Fibroblast of villous mesenchyme (primary cell): Measurements from ENCODE around the gene SH3TC1. TPM values are rescaled to one million over a fixed set of nuclear protein-coding genes. Genes with fewer than 3 reads are reported as not detected.

ENCODE experiments used
- DNase-seq: peaks from one replicate; pipeline ENCODE4 v3.0.0-alpha.2; 2010; ENCODE audit warnings: low read depth
- H3K4me3 ChIP-seq: 2 replicates; pipeline ENCODE4 v1.5.1; 2011; ENCODE audit warnings: low read depth, mild to moderate bottlenecking, low read length
- CTCF ChIP-seq: IDR thresholded peaks from 2 replicates; pipeline ENCODE4 v1.5.1; 2012; ENCODE audit warnings: low read depth, mild to moderate bottlenecking, low read length; ENCODE audit not compliant: insufficient read depth
- total RNA-seq: library from RNA; depleted of rRNA; stranded (reverse); fragments of >200 nt; gene quantifications from 2 replicates; pipeline ENCODE4 v1.2.3, GENCODE V29; 2012

Gene SH3TC1
- total RNA-seq, 1 donor, result 3.9 TPM

DNA sequence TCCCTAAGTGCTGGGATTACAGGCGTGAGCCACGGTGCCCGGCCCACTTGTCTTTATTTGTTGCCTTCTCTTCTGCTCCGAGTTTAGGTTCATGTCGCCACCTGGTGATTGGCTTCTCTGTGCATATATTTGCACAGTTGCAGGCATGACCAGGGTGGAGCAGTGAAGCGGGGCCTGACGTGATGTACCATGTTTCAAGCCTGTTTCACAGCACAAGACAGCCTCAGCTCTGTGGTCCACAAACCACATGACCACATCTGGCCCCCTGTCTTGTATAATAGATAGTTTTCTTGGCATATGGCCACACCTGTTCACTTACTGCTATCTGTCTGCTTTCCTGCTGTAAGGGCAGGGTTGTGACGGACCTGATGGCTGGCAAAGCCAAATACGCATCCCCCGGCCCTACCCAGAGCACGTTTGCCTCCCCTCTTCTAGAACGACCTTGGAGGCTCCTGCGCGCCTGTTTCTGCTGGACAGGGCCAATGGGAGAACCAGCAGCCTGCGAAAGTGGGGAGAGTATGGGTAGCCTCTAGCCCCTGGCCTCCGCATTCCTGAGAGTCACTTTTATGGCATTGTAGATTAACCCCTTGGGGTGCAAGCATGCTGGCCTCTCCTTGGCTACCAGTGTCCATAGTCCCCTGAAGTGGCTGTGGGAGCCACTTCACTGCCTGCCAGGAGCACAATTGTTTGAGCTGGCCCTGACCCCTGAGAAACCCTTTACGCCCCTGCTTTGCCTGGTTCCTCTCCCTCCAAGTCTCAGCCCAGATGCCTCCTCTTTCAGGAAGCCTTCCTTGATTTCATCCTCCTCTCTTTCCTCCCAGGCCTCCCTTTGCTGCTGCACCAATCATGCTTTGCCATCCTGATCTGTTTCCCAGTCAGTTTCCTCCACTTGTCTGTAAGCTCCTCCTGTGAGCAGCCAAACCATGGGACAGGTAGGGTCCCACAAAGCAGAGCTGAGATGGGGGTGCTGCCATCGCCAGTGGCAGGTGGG is 6.0 kb upstream of the SH3TC1 start:
- H3K4me3 ChIP-seq, result no peak overlapping the region
- TF ChIP-seq CTCF, result peak; percentile 33
- peak; percentile 78 for DNase-seq

GRCh38 chr4:8194306-8195242 is 4.5 kb upstream of the SH3TC1 start:
- DNase-seq, result no peak
- no peak overlapping the region for H3K4me3 ChIP-seq
- TF ChIP-seq CTCF, result no peak

DNA sequence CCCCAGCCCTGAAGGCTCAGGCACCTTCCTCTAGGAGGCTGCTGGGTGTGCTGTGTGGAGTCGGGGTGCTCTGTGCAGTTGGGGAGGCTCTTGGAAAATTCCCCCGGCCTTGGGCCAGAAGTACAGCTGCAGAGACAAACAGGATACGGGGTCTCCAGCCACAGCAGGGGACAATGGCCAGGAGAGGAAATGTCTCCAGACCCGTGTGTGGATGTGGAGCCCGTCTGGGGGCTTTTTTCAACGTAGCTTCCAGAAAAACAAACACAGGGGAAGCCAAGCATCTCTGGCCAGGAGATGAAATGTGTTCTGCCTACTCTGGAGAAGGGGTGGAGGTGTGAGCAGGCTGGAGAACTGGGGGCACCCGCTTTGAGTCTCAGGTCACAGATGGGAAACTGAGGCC is 3.7 kb upstream of the SH3TC1 start:
- no peak overlapping the region for H3K4me3 ChIP-seq
- DNase-seq, result no peak
- no peak for TF ChIP-seq CTCF

DNA sequence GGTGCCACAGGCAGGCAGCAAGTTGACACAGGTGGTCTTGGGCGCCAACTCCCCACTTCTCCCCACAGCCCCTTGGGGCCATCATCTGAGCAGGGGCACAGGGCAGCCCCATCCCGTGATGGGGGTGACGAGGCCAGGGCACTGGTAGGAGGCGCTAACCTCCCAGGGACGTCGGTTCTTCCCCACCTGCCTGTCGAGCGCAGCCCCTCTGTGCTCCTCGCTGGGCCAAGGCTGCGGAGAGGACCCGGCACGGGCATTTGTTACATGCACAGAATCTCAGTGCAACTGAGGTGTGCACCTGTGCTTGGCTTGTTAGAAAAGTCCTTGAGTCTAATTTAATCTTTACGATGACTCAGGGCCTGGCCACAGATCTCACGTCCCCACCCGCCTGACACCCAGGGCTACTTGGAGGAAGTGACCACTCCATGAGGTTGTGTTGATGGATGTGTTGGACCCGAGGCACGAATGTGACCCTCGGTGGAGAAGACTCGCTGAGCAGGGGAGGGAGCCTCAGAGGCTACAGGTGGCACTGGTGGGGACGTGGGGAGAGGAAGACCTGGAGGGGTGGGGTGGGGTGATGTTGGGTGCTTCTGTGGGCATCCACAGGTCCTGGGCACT is 3.1 kb upstream of the SH3TC1 start:
- DNase-seq, result no peak
- no peak for TF ChIP-seq CTCF
- no peak overlapping the region for H3K4me3 ChIP-seq

DNA sequence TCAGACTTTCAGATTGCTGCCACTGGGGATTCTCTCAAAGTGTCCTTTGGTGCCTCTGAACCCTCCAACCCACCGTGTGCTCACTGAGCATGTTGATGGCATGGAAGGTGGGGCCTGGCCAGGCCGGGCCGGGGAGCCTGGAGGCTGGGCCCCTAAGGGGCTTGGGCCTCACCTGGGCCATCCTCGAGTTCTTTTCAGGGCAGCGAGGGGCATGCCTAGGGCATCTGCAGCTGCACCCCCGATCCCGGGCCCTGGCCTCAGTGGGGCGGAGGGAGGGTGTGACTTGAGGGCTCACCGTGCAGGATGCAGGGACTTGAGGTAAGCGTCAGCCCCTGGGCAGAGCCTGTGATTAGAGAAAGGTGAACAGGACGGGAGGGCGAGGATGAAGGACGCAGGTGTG is 1.6 kb upstream of the SH3TC1 start:
- TF ChIP-seq CTCF, result no peak
- H3K4me3 ChIP-seq, result no peak overlapping the region
- no peak for DNase-seq

GRCh38 chr4:8198206-8198905 is 734 bp upstream of the SH3TC1 start:
- TF ChIP-seq CTCF, result no peak
- no peak overlapping the region for H3K4me3 ChIP-seq
- no peak for DNase-seq
